Mesenteric fat pad (tissue), 1 donor: ENCODE results near the gene KRT1. TPM values are rescaled to one million over a fixed set of nuclear protein-coding genes. Genes with fewer than 3 reads are reported as not detected.
"Not testable (repeated sequence)": the region's sequence is repeated elsewhere in the genome, so short reads cannot be mapped to it uniquely, and the experiment has no call there.

Experiments
- DNase-seq: peaks from one replicate; pipeline ENCODE4 v3.0.0-alpha.2; 2020; ENCODE audit warnings: low spot score
- total RNA-seq: library from RNA; stranded (reverse); fragmentation: NEBNext Ultra II Directional; extraction: Animal tissue kit (Norgen Biotek cat#: 25700); gene quantifications from one replicate; pipeline ENCODE4 v1.2.1, GENCODE V29; 2021
- donor health status: DM: yes; HTN: yes; CAD: no.

The KRT1 gene
- total RNA-seq, 1 donor from 2014 or later, result not detected

- DNase-seq, result no peak
These were observed 2.8 kb upstream of the KRT1 start for GRCh38 chr12:52682938-52683574.

DNA sequence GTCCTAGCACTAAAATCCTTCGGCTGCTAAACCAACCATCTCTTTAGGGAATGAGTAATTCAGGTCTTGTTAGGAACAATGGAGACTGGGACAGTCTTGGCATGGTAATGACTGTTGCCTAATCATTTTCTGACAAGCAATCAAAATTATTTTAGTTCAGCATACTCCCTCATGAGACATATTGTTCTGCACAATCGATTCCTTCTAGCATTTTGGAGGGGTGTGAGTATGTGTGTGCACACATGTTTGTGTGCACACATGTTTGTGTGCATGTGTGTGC is 2.1 kb upstream of the KRT1 start:
- no peak for DNase-seq

DNA sequence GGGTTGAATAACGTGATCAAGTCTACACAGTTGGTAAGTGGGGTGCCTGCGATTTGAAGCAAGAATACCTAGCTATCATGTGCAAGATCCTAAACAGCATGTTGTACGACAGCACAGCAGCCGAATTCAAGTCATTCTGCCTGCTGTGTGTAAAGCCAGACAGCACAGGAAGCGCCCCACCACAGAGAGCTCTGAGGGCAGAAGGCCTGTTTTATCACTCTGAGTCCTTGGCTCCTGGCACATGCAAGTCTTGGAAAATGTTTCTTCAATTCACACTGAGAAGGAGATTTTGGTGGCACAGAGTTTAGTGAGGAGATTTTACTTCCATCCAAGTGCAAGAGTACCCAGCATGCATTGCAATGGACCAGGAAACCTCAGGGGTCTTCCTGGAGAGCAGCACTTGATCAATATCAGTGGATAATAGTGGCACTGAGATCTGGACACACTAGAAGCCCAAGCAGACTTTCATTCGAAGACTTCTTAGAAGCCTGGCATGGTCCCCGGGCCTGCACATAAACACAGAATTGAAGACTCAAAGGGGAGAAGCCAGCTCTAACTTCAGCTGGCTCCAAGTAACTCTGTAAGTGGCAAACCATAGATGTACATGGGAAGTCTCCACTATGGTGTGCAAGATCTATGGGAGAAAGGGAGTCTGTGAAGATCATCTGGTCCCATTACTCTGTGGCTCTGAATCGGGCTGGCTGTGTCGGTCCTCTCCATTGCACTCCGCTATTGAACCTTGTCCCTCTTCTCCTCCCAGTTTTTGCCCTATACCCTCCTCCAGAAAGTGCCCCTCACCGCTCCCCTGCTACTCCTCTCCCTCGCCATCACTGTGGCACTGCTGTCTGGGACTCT is 1.5 kb upstream of the KRT1 start:
- DNase-seq, result no peak

DNA sequence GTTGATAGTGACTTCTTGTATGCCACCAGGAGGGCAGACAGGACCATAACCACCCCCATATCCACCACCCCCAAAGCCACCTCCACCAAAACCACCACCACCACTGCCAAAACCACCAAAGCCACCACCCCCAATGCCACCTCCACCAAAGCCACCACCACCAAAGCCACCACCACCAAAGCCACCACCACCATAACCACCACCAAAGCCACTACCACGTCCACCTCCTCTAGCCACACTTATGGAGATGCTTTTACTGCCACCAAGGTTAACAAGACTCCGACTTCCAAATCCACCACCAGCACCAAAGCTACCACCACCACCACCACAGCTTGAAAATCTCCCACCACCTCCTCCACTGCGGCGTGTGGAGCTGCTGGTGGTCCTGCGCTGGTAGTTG is 332 bp downstream of the KRT1 start:
- no peak for DNase-seq

DNA sequence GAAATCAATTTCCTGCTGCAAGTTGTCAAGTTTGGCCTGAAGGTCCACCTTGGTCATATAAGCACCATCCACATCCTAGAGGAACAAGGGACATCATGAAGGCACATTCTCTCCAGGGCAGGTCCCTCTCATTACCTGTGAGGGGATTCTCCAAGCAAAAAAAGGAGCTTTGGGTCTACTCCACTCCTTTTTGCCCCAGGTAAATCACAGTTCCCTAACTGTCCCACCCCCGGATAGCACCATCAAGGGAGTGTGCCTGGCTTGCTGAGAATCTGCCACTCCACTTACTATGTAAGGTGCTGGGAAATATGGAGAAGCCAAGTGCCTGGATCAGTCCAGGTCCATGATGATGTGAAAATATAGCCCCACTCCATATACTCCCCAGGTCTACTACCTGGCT is 2.5 kb downstream of the KRT1 start:
- DNase-seq, result peak; percentile 20

- DNase-seq, result peak; percentile 22
These were observed 3.1 kb downstream of the KRT1 start for GRCh38 chr12:52677126-52677525.

DNA sequence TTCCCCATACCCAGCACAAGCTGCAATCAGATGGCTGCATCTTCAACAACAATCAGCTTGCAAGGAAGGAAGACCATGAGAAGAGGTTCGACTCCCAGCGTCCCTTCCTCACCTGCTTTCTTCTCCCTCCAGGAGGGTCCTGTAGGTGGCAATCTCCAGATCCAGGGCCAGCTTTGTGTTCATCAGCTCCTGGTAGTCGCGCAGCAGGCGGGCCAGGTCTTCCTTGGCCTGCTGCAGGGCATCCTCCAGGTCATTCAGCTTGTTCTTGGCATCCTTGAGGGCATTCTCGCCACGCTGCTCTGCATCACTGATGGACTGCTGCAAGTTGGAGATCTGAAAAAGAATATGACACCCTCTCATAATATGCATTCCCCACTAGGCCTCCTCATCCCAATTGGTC is 4.0 kb downstream of the KRT1 start:
- peak; percentile 57 for DNase-seq

DNA sequence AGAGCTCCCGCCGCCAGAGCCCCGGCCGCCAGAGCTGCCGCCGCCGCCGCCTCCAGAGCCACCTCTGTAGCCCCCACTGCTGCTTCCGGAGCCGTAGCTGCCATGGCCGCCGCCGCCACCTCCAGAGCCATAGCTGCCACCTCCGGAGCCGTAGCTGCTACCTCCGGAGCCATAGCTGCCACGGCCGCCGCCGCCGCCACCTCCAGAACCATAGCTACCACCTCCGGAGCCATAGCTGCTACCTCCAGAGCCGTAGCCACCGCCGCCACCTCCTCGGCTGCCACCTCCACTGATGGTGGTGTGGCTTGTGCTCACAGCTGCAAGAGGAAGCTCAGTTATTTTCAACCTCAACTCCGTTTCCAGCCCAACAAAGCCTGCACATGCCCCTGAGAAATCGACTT is 4.9 kb downstream of the KRT1 start:
- peak; percentile 78 for DNase-seq

- no peak for DNase-seq
These were observed 5.8 kb downstream of the KRT1 start for GRCh38 chr12:52674433-52674775.

GRCh38 chr12:52673713-52674432 is 6.3 kb downstream of the KRT1 start:
- DNase-seq, result no peak

DNA sequence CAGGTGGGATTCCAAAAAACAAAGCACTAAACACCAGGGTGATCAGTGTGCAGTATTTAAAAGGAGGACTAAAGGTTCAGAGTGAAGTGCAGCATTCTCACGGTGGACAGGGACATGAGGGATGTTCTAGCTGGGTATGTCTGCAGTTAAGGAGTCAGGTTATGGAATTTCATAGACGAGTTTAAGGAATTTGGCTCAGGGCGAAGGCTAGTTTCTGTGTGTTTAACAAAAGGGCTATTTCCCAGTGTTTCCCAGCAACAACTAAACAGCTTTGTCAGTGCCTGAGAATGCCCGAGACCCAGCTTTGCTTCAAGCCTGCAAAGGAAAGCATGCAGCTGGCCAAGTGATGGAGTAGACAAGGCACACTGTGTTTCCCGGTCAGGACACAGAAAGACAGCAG is 7.0 kb downstream of the KRT1 start:
- DNase-seq, result no peak

DNA sequence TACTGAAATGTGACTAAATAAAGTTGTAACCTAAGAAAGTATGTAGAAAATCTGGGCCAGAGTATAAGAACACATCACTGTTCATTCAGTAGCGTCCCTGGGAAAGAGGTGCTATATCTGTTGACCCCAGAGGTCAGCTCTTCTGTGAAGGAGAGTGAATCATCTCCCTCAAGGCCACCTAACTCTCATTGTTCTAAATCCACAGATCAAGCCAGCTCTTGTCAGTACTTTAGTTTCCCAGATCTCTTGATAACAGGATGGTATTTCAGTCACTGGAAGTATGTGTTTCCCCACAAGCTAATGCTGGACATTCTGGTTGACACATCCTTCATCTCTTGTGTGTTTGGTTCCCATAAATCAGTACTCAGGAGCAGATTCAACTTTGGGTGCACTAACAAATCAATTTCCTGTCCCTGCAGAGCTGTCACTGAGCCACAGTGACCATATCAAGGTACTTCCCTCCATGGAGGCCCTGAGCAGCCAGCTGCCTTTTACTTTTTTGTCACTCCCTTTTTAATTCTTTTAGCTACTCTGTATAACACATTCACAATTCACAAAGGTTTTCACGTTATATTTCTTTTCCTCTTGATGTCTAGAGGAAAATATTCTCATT is 7.8 kb downstream of the KRT1 start:
- no peak for DNase-seq

- no peak for DNase-seq
These were observed 9.2 kb downstream of the KRT1 start for GRCh38 chr12:52670961-52671360.

- no peak for DNase-seq
These were observed 9.7 kb downstream of the KRT1 start for GRCh38 chr12:52670506-52670905.

GRCh38 chr12:52669941-52670340 is 10.3 kb downstream of the KRT1 start:
- not testable (repeated sequence) for DNase-seq

- DNase-seq, result no peak
These were observed 10.8 kb downstream of the KRT1 start for GRCh38 chr12:52669426-52669825.

GRCh38 chr12:52667931-52668330 is 12.3 kb downstream of the KRT1 start:
- peak; percentile 57 for DNase-seq

GRCh38 chr12:52667509-52667908 is 12.7 kb downstream of the KRT1 start:
- DNase-seq, result peak; percentile 22

- no peak for DNase-seq
These were observed 13.7 kb downstream of the KRT1 start for GRCh38 chr12:52666471-52666870.

GRCh38 chr12:52663420-52663819 is 16.8 kb downstream of the KRT1 start:
- DNase-seq, result no peak

DNA sequence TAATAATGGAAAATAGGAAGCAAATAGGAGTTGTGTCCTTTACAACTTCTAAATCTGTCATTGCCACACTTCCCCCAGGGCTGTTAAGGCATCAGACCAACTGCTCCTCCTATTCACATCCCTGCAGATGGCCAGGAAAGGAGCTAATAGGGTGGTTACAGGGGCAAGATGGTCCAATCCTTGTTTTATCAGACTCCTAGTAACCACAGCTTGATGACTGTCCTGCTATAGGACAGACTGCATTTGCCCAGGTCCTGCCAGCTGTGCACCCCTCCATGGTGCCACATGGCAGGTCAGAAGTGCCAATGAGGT is 17.3 kb downstream of the KRT1 start:
- no peak for DNase-seq
